Stimulated activated CD8-positive, alpha-beta memory T cell treated with anti-CD3 and anti-CD28 coated beads, Interleukin-12 subunit alpha, Interleukin-12 subunit beta, amount 100 ng/mL, for 4 hours (primary cell): ENCODE measurements around the gene NBAS.
"Not testable (repeated sequence)": the region's sequence is repeated elsewhere in the genome, so short reads cannot be mapped to it uniquely, and the experiment has no call there.

Experiments
- DNase-seq: peaks from one replicate; pipeline ENCODE4 v3.0.0-alpha.2; 2020; ENCODE audit warnings: low read depth

Gene NBAS

DNA sequence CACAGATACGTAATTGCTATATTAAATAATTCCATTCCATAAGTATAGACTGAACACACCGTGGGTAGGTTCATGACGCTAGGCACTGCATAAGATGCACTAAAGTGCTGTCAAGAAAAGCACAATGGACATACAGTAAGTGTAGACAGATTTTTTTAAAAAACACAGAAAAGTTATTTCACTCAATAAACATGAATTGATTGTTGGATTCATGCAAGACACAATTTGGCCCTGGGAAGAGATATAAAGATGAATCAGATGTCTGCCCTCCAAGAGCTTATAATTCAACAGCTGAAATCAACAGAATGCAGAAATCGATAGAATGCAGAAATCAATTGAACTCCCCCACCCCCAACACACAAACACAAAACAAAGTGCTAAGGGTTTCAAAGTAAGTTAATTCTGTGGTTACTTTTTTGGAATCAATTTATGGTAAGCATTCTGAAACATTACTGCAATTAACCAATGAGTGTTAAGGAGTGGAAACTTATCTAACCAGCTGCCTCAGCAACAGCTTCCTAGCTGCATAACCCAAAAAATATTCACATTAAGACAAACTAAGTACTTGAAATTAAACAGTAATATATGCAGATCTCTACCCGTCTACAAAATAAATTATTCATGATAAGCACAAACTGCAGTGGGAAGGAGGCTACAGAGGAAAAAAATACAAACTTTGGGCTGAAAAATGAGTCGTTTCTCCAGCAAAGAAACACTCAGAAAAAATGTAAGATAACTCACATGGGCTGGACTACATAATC, 1.6 kb downstream of the NBAS start:
- DNase-seq: no peak

GRCh38 chr2:15557887-15558311, 3.2 kb downstream of the NBAS start:
- DNase-seq: no peak

- DNase-seq: no peak
Observed at GRCh38 chr2:15556311-15556930, 4.7 kb downstream of the NBAS start.

GRCh38 chr2:15555760-15556193, 5.4 kb downstream of the NBAS start:
- DNase-seq: no peak

- DNase-seq: no peak
Observed at GRCh38 chr2:15554525-15555218, 6.5 kb downstream of the NBAS start.

DNA sequence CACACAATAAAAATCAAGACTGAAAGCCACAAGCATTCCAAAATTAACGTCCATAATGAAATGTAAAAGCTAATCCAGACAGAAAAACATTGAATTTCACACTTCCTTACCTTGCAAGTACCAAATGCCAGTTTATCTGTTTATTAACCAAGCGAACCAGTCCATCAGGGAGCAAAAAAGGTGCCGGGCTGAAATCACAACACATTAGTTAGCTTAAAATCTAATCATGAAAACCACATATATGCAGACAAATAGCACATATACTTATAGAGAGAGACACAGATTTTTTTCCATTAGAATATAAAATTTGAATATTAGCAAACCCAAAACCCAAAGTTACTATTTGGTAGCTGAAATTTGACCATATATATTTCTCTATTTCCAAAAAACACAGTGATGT, 7.2 kb downstream of the NBAS start:
- no peak for DNase-seq

- DNase-seq: no peak
Observed at GRCh38 chr2:15553519-15553918, 7.6 kb downstream of the NBAS start.

DNA sequence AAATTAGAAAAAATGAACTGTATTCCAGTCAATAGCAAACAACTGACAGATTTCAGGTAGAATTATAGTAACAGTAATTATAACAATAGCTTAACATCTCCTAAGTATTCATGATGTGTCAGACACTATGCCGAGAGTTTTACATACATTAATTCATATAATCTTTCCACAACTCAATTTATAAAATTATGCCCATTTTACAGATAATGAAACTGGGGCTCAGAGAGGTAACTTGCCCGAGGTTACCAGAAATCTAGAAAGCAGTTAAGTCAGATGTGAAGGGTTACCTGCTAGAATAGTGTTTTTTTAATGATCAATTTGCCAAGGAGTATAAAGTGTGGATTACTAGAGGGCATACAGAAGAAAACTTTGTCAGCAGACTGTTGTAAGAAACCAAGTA, 12.2 kb downstream of the NBAS start:
- DNase-seq: no peak

GRCh38 chr2:15547115-15547876, 13.8 kb downstream of the NBAS start:
- no peak for DNase-seq

DNA sequence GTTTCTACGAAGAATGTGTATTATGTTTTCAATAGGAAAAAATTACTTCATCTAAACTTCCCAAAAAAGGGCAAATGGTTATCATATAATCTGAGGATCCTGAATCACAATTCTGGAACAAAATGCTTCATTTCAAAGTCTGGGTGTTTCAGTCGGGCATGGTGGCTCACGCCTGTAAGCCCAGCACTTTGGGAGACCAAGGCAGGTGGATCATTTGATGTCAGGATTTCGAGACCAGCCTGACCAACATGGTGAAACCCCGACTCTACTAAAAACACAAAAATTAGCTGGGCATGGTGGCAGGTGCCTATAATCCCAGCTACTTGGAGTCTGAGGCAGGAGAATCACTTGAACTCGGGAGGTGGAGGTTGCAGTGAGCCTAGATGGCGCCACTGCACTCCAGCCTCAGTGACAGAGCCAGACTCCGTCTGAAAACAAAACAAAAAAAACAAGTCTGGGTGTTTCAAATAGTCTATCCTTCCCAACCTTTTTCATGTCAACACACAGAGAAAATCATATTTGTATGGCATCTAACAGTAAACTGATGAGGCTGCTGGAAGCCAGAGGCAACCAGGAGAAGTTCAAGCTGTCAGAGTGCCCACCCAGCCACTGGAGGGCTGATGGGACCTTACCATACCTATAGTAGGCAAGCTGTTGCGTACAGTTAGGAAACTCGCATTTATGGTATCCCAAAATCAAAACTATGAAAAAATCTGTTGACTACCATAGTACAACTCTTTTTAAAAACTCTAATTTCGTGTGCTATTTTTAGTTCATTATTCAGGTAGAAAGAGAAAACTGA, 14.6 kb downstream of the NBAS start:
- no peak for DNase-seq

DNA sequence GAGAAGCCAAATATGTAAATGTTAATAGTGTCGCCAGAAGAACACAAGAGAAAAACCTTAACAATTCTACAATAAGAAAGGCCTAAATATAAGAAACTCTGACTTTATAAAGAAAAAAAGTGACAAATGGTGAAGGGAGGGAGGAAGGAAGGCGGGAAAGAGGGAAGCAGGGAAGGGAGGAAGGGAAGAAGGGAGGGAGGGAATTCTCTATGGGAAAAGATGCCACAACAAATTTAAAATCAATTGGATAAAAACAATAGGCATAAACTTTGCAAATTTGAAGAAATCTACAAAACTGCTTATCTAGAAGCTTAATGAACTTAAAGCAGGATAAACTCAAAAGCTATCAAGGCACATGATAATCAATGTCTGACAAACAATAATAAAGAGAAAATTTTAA, 16.9 kb downstream of the NBAS start:
- DNase-seq: no peak

- no peak for DNase-seq
Observed at GRCh38 chr2:15543541-15543940, 17.6 kb downstream of the NBAS start.

DNA sequence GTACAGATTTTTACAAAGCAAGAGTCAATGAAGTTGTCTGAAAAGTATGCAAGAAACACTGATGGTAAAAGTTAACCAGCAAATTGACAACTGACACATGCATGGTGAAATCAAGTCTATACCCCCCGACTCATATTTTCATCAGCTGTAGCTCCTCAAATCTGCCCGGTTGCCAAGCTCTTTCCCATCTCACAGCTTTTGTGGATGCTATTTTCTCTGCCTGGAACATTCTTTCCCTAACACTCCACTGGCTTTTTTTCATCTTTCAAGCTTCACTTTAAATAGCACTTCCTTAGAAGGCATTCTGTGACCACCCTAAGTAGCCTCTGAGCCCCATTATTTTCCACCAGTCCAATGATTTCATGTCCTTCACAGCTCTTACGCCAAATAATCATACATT, 18.1 kb downstream of the NBAS start:
- DNase-seq: no peak

DNA sequence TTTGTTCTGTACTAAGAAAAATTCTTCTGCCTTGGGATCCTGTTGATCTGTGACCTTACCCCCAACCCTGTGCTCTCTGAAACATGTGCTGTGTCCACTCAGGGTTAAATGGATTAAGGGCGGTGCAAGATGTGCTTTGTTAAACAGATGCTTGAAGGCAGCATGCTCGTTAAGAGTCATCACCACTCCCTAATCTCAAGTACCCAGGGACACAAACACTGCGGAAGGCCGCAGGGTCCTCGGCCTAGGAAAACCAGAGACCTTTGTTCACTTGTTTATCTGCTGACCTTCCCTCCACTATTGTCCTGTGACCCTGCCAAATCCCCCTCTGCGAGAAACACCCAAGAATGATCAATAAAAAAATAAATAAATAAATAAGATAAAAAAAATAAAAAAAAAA, 18.9 kb downstream of the NBAS start:
- not testable (repeated sequence) for DNase-seq

DNA sequence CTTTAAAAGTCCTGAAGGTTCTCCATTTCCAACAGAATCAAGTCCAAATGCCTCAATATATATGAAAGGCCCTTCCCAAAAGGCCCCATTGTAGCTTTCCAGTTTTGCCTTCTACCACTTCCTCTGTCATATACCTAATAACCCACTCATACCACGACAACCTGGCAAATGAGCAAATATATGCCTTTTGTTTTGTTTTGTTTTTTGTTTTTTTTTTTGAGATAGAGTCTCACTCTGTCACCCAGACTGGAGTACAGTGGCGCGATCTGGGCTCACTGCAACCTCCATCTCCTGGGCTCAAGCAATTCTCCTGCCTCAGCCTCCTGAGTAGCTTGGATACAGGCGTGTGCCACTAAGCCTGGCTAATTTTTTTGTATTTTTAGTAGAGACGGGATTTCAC, 20.6 kb downstream of the NBAS start:
- DNase-seq: not testable (repeated sequence)

DNA sequence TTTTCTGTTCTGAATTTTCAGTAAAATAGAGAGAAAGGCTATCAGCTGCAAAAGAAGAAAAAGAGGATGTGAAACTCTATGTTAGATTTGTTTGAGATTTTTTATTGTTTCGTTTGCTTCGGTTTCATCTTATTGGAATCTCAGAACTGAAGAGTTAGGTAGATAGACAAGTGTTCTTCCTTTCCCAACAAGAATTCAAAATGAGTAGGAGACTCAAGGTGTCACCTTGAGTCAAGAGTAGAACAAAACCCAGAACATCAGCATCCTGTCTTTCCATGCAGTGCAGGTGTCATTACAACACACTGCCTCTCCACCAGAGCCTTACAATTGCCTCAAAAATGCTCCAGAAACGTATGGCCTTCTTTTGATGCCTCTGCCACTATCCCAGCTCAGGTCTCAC, 21.1 kb downstream of the NBAS start:
- no peak for DNase-seq

- DNase-seq: no peak
Observed at GRCh38 chr2:15538792-15539191, 22.3 kb downstream of the NBAS start.

DNA sequence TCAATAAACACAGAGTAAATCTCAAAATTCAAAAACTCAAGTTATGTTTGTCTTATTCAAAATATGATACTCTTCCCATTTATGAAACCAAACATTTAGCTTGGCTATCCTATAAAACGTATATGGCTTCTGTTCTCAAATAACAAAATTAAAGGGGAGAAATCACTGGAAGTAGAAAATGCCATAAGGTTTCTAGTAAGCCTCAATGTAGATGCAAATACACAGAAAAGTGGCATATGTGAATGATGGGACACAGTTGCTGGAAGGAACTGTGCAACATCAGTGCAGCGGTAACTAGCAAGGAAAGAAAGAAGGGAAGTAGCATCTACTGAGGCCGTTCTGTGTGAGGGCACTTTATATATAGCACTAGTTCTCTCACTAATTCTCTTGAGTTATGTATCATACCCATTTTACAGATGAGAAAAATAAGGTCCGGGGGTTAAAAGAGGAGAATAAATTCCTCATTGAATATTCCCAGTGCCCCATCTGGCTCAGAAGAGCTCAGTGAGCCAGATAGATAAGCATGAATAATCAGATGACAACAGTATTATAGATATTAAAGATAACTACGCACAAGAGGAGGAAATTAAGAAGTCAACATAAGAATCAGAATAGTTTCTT, 27.2 kb downstream of the NBAS start:
- DNase-seq: no peak

DNA sequence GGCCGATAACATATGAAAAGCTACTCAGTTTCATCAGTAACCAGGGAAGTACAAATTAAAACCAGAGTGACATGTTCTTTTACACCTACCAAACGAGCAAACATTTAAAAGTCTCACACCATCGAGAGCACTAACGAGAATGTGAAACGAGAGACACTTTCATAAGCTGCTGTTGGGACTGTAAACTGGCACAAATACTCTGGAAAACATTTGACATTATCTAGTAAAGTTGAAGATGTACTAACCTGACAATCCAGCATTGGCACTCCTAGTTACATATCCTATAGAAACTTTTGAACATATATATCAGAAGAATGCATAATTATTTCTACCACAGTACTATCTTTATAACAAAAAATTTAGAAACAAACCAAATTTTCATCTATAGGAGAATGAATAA, 28.1 kb downstream of the NBAS start:
- no peak for DNase-seq

DNA sequence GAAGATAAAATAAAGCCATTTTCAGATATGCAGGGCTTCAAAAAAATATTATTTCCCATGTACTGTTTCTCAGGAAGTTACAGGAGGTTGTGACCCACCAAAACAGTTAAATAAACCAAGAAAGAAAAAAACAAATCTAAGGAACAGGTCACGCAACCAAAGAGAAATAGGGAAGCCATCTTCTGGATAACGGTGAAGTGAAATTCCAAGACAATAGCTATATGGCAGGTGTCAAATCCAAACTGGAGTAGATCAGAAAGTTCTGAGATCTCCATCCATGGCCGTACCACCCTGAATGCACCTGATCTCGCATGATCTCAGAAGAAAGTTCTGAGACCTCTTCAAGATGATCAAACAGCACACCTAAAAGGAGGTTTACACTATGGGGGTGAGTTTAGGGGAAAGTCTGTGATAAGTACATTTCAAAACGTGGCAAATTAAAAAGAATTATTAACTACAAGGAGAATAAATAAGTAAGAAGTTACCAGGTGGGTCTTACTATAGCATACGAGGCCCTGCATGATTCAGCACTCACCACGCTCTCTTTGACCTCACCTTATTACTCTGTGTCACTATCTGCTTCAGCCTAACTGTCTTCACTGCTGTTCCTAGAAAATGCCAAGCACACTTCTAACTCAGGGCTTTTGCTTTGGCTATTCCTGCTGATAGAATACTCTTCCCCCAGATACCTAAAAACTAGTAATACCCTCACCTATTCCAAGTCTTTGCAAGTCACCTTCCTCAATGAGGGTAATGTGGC, 29.9 kb downstream of the NBAS start:
- DNase-seq: no peak
